Osteocyte (in vitro differentiated cells): ENCODE results near the gene PDAP1. TPM values are rescaled to one million over a fixed set of nuclear protein-coding genes. Genes with fewer than 3 reads are reported as not detected.
A peak's percentile ranks its signal among the peaks of the same experiment; 100 is the strongest.
"Not testable (repeated sequence)": the region's sequence is repeated elsewhere in the genome, so short reads cannot be mapped to it uniquely, and the experiment has no call there.

ENCODE experiments used
- DNase-seq: peaks from one replicate; pipeline ENCODE4 v3.0.0; 2021; ENCODE audit warnings: mixed read lengths; ENCODE audit not compliant: unreplicated experiment; ENCODE audit errors: extremely low spot score
- H3K27ac Mint-ChIP-seq: one replicate; pipeline ENCODE4 v1.8.0; 2021; ENCODE audit warnings: mild to moderate bottlenecking, mixed read lengths; ENCODE audit not compliant: unreplicated experiment
- H3K27me3 Mint-ChIP-seq: one replicate; pipeline ENCODE4 v1.8.0; 2021; ENCODE audit warnings: mixed read lengths; ENCODE audit not compliant: unreplicated experiment
- H3K36me3 Mint-ChIP-seq: one replicate; pipeline ENCODE4 v1.8.0; 2021; ENCODE audit warnings: mixed read lengths; ENCODE audit not compliant: unreplicated experiment
- H3K4me1 Mint-ChIP-seq: one replicate; pipeline ENCODE4 v1.8.0; 2021; ENCODE audit warnings: mixed read lengths; ENCODE audit not compliant: unreplicated experiment
- H3K4me3 Mint-ChIP-seq: one replicate; pipeline ENCODE4 v1.8.0; 2021; ENCODE audit warnings: mild to moderate bottlenecking, moderate library complexity, mixed read lengths; ENCODE audit not compliant: unreplicated experiment
- H3K9me3 Mint-ChIP-seq: one replicate; pipeline ENCODE4 v1.8.0; 2021; ENCODE audit warnings: mixed read lengths; ENCODE audit not compliant: unreplicated experiment
- CTCF ChIP-seq: fragments of 200-600 bp; sonication (generic); IDR thresholded peaks from 2 replicates; pipeline ENCODE4 v1.5.0; 2021; ENCODE audit warnings: antibody characterized with exemption, mild to moderate bottlenecking, moderate library complexity
- total RNA-seq: library from RNA; stranded (reverse); gene quantifications from 2 replicates; pipeline ENCODE4 v1.2.1, GENCODE V29; 2021

PDAP1 gene
- total RNA-seq, 1 donor from 2014 or later, result 107 TPM

DNA sequence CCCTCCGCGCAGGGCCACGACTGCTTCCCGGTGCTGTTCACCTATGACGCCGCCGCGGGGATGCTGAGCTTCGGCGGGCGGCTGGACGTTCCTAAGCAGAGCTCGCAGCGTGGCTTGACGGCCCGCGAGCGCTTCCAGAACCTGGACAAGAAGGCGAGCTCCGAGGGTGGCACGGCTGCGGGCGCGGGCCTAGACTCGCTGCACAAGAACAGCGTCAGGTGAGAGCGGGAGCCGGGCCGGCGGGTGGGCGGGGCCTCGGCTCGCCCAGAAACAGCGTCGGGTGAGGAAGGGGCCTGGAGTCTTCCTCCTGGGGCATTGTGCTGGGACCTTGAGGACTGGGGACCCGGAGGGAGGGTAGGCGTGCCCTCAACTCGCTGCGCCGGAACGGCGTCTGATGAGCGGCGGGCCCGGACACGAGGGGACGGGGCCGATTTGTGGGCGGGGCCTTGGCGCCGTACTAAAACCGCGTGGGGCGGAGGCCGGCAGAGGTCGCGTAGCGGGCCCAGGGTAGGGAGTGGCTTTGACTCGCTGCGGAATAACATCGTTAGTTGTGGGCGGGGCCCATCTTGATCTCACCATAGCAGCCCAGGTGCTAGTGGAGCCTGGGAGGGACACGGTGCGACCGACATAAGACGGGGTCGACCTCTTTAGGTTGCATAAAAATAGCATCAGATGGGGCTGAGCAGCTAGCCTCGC lies 15.6 kb downstream of the PDAP1 start:
- Mint-ChIP-seq H3K36me3 (peaks cover 18% of the 10 kb centered on the region), H3K4me1 (peaks cover 13% of the 10 kb centered on the region), H3K27ac (peak overlapping the region; percentile 65), H3K4me3 (peak overlapping the region; percentile 75), H3K9me3 (no peaks in the 10 kb centered on the region), H3K27me3 (no peaks in the 10 kb centered on the region)
- TF ChIP-seq CTCF, result no peak
- no peak for DNase-seq

- no peak overlapping the region for H3K27ac Mint-ChIP-seq
- peaks cover 13% of the 10 kb centered on the region for H3K4me1 Mint-ChIP-seq
- peaks cover 14% of the 10 kb centered on the region for H3K36me3 Mint-ChIP-seq
- no peaks in the 10 kb centered on the region for H3K9me3 Mint-ChIP-seq
- TF ChIP-seq CTCF, result no peak
- DNase-seq, result no peak
- H3K4me3 Mint-ChIP-seq, result peak overlapping the region; percentile 10
- H3K27me3 Mint-ChIP-seq, result no peaks in the 10 kb centered on the region
Measured at GRCh38 chr7:99392046-99392445, 16.4 kb downstream of the PDAP1 start.

GRCh38 chr7:99390941-99391602 lies 17.3 kb downstream of the PDAP1 start:
- Mint-ChIP-seq H3K27ac (peak overlapping the region; percentile 10), H3K36me3 (peaks cover 12% of the 10 kb centered on the region), H3K27me3 (no peaks in the 10 kb centered on the region), H3K9me3 (no peaks in the 10 kb centered on the region), H3K4me1 (peaks cover 13% of the 10 kb centered on the region), H3K4me3 (no peak overlapping the region)
- no peak for DNase-seq
- no peak for TF ChIP-seq CTCF

GRCh38 chr7:99389772-99390171 lies 18.6 kb downstream of the PDAP1 start:
- no peak for DNase-seq
- peaks cover 12% of the 10 kb centered on the region for H3K36me3 Mint-ChIP-seq
- no peak overlapping the region for H3K27ac Mint-ChIP-seq
- no peaks in the 10 kb centered on the region for H3K27me3 Mint-ChIP-seq
- H3K4me1 Mint-ChIP-seq, result peaks cover 13% of the 10 kb centered on the region
- no peak overlapping the region for H3K4me3 Mint-ChIP-seq
- no peak for TF ChIP-seq CTCF
- no peaks in the 10 kb centered on the region for H3K9me3 Mint-ChIP-seq

DNA sequence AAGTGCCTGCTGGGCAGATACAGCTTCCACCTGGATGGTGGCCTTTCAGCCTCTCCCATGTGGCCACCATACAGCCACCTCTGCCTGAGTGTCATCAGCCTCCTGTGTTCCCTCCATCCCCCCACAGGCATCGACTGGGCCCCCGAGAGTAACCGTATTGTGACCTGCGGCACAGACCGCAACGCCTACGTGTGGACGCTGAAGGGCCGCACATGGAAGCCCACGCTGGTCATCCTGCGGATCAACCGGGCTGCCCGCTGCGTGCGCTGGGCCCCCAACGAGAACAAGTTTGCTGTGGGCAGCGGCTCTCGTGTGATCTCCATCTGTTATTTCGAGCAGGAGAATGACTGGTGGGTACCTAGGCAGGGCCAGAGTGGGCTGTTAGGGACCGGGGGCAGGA lies 20.5 kb downstream of the PDAP1 start:
- H3K36me3 Mint-ChIP-seq, result peaks cover 11% of the 10 kb centered on the region
- no peak overlapping the region for H3K27ac Mint-ChIP-seq
- no peak overlapping the region for H3K4me3 Mint-ChIP-seq
- no peaks in the 10 kb centered on the region for H3K27me3 Mint-ChIP-seq
- H3K9me3 Mint-ChIP-seq, result no peaks in the 10 kb centered on the region
- peaks cover 3% of the 10 kb centered on the region for H3K4me1 Mint-ChIP-seq
- TF ChIP-seq CTCF, result no peak
- no peak for DNase-seq

DNA sequence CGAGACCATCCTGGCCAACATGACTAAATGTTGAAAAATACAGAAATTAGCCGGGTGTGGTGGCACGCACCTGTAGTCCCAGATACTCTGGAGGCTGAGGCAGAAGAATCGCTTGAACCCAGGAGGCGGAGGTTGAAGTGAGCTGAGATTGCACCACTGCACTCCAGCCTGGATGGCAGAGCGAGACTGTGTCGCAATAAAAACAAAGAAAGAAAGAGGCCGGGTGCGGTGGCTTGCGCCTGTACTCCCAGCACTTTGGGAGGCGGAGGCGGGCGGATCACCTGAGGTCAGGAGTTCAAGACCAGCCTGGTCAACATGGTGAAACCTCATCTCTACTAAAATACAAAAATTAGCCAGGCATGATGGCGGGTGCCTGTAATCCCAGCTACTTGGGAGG lies 21.2 kb downstream of the PDAP1 start:
- not testable (repeated sequence) for H3K27me3 Mint-ChIP-seq, H3K4me3 Mint-ChIP-seq, H3K9me3 Mint-ChIP-seq, DNase-seq, H3K4me1 Mint-ChIP-seq, H3K27ac Mint-ChIP-seq
- peaks cover 11% of the 10 kb centered on the region for H3K36me3 Mint-ChIP-seq
